ENCODE data around the gene MYO9B. TPM values are rescaled to one million over a fixed set of nuclear protein-coding genes. Genes with fewer than 3 reads are reported as not detected.
"Not testable (repeated sequence)": the region's sequence is repeated elsewhere in the genome, so short reads cannot be mapped to it uniquely, and the experiment has no call there.

MYO9B gene
- total and polyA plus RNA-seq, 2 experiments from 2014 or later = 20.1 to 71.8 TPM

GRCh38 chr19:17185590-17185989 lies 110.0 kb downstream of the MYO9B start:
- 91 to 93% methylated on average over 8 of the region's 8 CpGs for WGBS, 2 experiments (ENCODE audit: low coverage in 1 of 2, low lambda C conversion rate in 2 of 2, missing lambda C conversion rate in 2 of 2)
- peaks cover 9% of the 10 kb centered on the region; the same call in 1 of the 2 replicates for H3K36me3 ChIP-seq (ENCODE audit: low read depth)

GRCh38 chr19:17191736-17192135 lies 116.2 kb downstream of the MYO9B start:
- H3K79me2 ChIP-seq (ENCODE audit: insufficient read depth); H3K9me3 ChIP-seq (ENCODE audit: low read depth); DNase-seq; H3K4me2 ChIP-seq (ENCODE audit: unreplicated experiment); H3K27ac ChIP-seq; H3F3A ChIP-seq (ENCODE audit: insufficient read depth); H4K20me1 ChIP-seq (ENCODE audit: insufficient read depth); H3K4me3 ChIP-seq; H2AFZ ChIP-seq; H3K9me2 ChIP-seq (ENCODE audit: insufficient read depth); H3K27me3 ChIP-seq (replicated peaks; ENCODE audit: insufficient read depth); H3K4me1 ChIP-seq (ENCODE audit: insufficient read depth); in situ Hi-C loops (cut with MboI); H3K9ac ChIP-seq: not testable (repeated sequence)
- WGBS, 2 experiments (ENCODE audit: low coverage in 1 of 2, low lambda C conversion rate in 2 of 2, missing lambda C conversion rate in 2 of 2) = 97 to 100% methylated on average over 6 of the region's 6 CpGs
- H3K36me3 ChIP-seq (ENCODE audit: low read depth) = peaks cover 21% of the 10 kb centered on the region; the same call in 1 of the 2 replicates

More at GRCh38 chr19:17185590-17185989, 110.0 kb downstream of the MYO9B start:
- DNase-seq = no peak
- H3K4me2 ChIP-seq (ENCODE audit: unreplicated experiment) = no peak overlapping the region
- TF ChIP-seq EZH2phosphoT487 (IDR thresholded peaks at IDR 0.05; ENCODE audit: insufficient read depth, low read depth) (no peak), EZH2 (IDR thresholded peaks at IDR 0.05; ENCODE audit: insufficient read depth, poor library complexity, severe bottlenecking) (no peak)
- no peak overlapping the region for H3K4me3 ChIP-seq
- no peak overlapping the region for H2AFZ ChIP-seq
- no peaks in the 10 kb centered on the region for H3K4me1 ChIP-seq (ENCODE audit: insufficient read depth)
- no peaks in the 10 kb centered on the region for H3K27me3 ChIP-seq (replicated peaks; ENCODE audit: insufficient read depth)
- no peak overlapping the region for H3K27ac ChIP-seq
- no peaks in the 10 kb centered on the region for H3K79me2 ChIP-seq (ENCODE audit: insufficient read depth)
- H4K20me1 ChIP-seq (ENCODE audit: insufficient read depth) = no peaks in the 10 kb centered on the region
- in situ Hi-C loops (cut with MboI) = no loop called here
- no peak overlapping the region for H3K9ac ChIP-seq
- no peaks in the 10 kb centered on the region for H3F3A ChIP-seq (ENCODE audit: insufficient read depth)
- H3K9me2 ChIP-seq (ENCODE audit: insufficient read depth) = no peaks in the 10 kb centered on the region
- H3K9me3 ChIP-seq (ENCODE audit: low read depth) = no peaks in the 10 kb centered on the region

- no peak for DNase-seq
- H3K27ac ChIP-seq = no peak overlapping the region
- no peak overlapping the region for H2AFZ ChIP-seq
- H3K9me3 ChIP-seq (ENCODE audit: low read depth) = no peaks in the 10 kb centered on the region
- in situ Hi-C loops (cut with MboI) = no loop called here
- no peaks in the 10 kb centered on the region for H4K20me1 ChIP-seq (ENCODE audit: insufficient read depth)
- H3K4me1 ChIP-seq (ENCODE audit: insufficient read depth) = no peaks in the 10 kb centered on the region
- H3F3A ChIP-seq (ENCODE audit: insufficient read depth) = no peaks in the 10 kb centered on the region
- no peak overlapping the region for H3K4me2 ChIP-seq (ENCODE audit: unreplicated experiment)
- H3K4me3 ChIP-seq = no peak overlapping the region
- H3K27me3 ChIP-seq (replicated peaks; ENCODE audit: insufficient read depth) = no peaks in the 10 kb centered on the region
- H3K79me2 ChIP-seq (ENCODE audit: insufficient read depth) = no peaks in the 10 kb centered on the region; the same call in 1 of the 2 replicates
- no peaks in the 10 kb centered on the region for H3K9me2 ChIP-seq (ENCODE audit: insufficient read depth)
- WGBS, 2 experiments (ENCODE audit: low coverage in 1 of 2, low lambda C conversion rate in 2 of 2, missing lambda C conversion rate in 2 of 2) = 99% methylated on average over 19 to 26 of the region's 26 CpGs
- H3K9ac ChIP-seq = no peak overlapping the region
- peaks cover 21% of the 10 kb centered on the region; the same call in 1 of the 2 replicates for H3K36me3 ChIP-seq (ENCODE audit: low read depth)
- TF ChIP-seq EZH2phosphoT487 (IDR thresholded peaks at IDR 0.05; ENCODE audit: insufficient read depth, low read depth) (no peak), EZH2 (IDR thresholded peaks at IDR 0.05; ENCODE audit: insufficient read depth, poor library complexity, severe bottlenecking) (no peak)
Observed at GRCh38 chr19:17192751-17193150, 117.2 kb downstream of the MYO9B start.

- Histone ChIP-seq H3K4me3 (no peak overlapping the region), H2AFZ (no peak overlapping the region), H3K4me1 (ENCODE audit: insufficient read depth) (no peaks in the 10 kb centered on the region), H3K36me3 (ENCODE audit: low read depth) (peaks cover 22% of the 10 kb centered on the region; the same call in 1 of the 2 replicates), H3K4me2 (ENCODE audit: unreplicated experiment) (no peak overlapping the region), H3K9me2 (ENCODE audit: insufficient read depth) (no peaks in the 10 kb centered on the region), H3K27me3 (replicated peaks; ENCODE audit: insufficient read depth) (no peaks in the 10 kb centered on the region), H3K79me2 (ENCODE audit: insufficient read depth) (no peaks in the 10 kb centered on the region; the same call in 1 of the 2 replicates), H3K9ac (no peak overlapping the region), H3F3A (ENCODE audit: insufficient read depth) (no peaks in the 10 kb centered on the region), H3K9me3 (ENCODE audit: low read depth) (no peaks in the 10 kb centered on the region), H4K20me1 (ENCODE audit: insufficient read depth) (no peaks in the 10 kb centered on the region), H3K27ac (no peak overlapping the region)
- 95 to 99% methylated on average over 15 to 16 of the region's 16 CpGs for WGBS, 2 experiments (ENCODE audit: low coverage in 1 of 2, low lambda C conversion rate in 2 of 2, missing lambda C conversion rate in 2 of 2)
- in situ Hi-C loops (cut with MboI) = no loop called here
- DNase-seq = no peak
- TF ChIP-seq EZH2 (IDR thresholded peaks at IDR 0.05; ENCODE audit: insufficient read depth, poor library complexity, severe bottlenecking) = no peak
- no peak for TF ChIP-seq EZH2phosphoT487 (IDR thresholded peaks at IDR 0.05; ENCODE audit: insufficient read depth, low read depth)
Observed at GRCh38 chr19:17194608-17195007, 119.0 kb downstream of the MYO9B start.

GRCh38 chr19:17195106-17195505 lies 119.5 kb downstream of the MYO9B start:
- no peak for DNase-seq
- TF ChIP-seq EZH2 (IDR thresholded peaks at IDR 0.05; ENCODE audit: insufficient read depth, poor library complexity, severe bottlenecking) (no peak), EZH2phosphoT487 (IDR thresholded peaks at IDR 0.05; ENCODE audit: insufficient read depth, low read depth) (no peak)
- Histone ChIP-seq H2AFZ (no peak overlapping the region), H4K20me1 (ENCODE audit: insufficient read depth) (no peaks in the 10 kb centered on the region), H3K27ac (no peak overlapping the region), H3K36me3 (ENCODE audit: low read depth) (peaks cover 26% of the 10 kb centered on the region; the same call in 1 of the 2 replicates), H3K4me2 (ENCODE audit: unreplicated experiment) (no peak overlapping the region), H3K9me3 (ENCODE audit: low read depth) (no peaks in the 10 kb centered on the region), H3F3A (ENCODE audit: insufficient read depth) (no peaks in the 10 kb centered on the region), H3K4me3 (no peak overlapping the region), H3K9ac (no peak overlapping the region), H3K9me2 (ENCODE audit: insufficient read depth) (no peaks in the 10 kb centered on the region), H3K27me3 (replicated peaks; ENCODE audit: insufficient read depth) (no peaks in the 10 kb centered on the region), H3K79me2 (ENCODE audit: insufficient read depth) (no peaks in the 10 kb centered on the region; the same call in 1 of the 2 replicates), H3K4me1 (ENCODE audit: insufficient read depth) (no peaks in the 10 kb centered on the region)
- in situ Hi-C loops (cut with MboI) = no loop called here
- WGBS, 2 experiments (ENCODE audit: low coverage in 1 of 2, low lambda C conversion rate in 2 of 2, missing lambda C conversion rate in 2 of 2) = 95 to 96% methylated on average over 23 of the region's 23 CpGs

All from GM23248 (cell line).